K562 (cell line): ENCODE measurements around the gene MAD1L1. TPM values are rescaled to one million over a fixed set of nuclear protein-coding genes. Genes with fewer than 3 reads are reported as not detected.

Experiments used
- ATAC-seq: fragments of 200-7000 bp; cut with Tn5 transposase; 3 replicates; pipeline ENCODE4 v1.9.1; 2020; ENCODE audit warnings: moderate library complexity
- BruUV-seq: library from RNA; stranded (reverse); fragments of 400-500 nt; replicated peaks from 2 replicates; lab custom pipeline; 2021; lab: Mats Ljungman, UMichigan
- CTCF ChIA-PET: fragments of 300-600 bp; formaldehyde crosslinking; extraction: SDS; loops from one replicate; lab custom pipeline; 2021; ENCODE audit warnings: low intra/inter-chr PET ratio; lab: Yijun Ruan, JAX
- POLR2A ChIA-PET: fragments of 300-600, 350-650 bp; sonication (Branson Sonifier 250); formaldehyde crosslinking; extraction: SDS; loops from one replicate; lab custom pipeline; 2021; ENCODE audit warnings: antibody characterized with exemption, inconsistent platforms; lab: Yijun Ruan, JAX
- DNase-seq, 4 experiments: peaks; one replicate each; pipeline versions ENCODE4 v3.0.0 to v3.0.0-alpha.2; 2011 to 2018; ENCODE audit warnings: low spot score in 3 of 4, mixed read lengths in 3 of 4; ENCODE audit errors: extremely low read depth in 1 of 4
- FAIRE-seq: peaks from 2 replicates; lab custom pipeline; 2011; peaks lifted over from hg19 to GRCh38; lab: Jason Lieb, UNC
- H2AFZ ChIP-seq: 2 replicates; pipeline ENCODE4 v1.6.0; 2011; ENCODE audit warnings: low read depth, low read length, control low read depth, inconsistent platforms
- H3K27ac ChIP-seq: fragments of 200-600 bp; 3 replicates; pipeline ENCODE4 v1.8.0; 2011; ENCODE audit warnings: low read depth, mild to moderate bottlenecking, control low read depth, inconsistent platforms, low read length, moderate library complexity, mixed read lengths; ENCODE audit errors: extremely low read depth
- H3K27me3 ChIP-seq, 2 experiments: fragments of 300-600 bp in 1 of 2; 2 replicates in 1 of 2; 3 replicates in 1 of 2; pipeline versions ENCODE4 v1.6.0 to v1.8.0; 2011; ENCODE audit warnings: inconsistent platforms in 2 of 2, low read length in 2 of 2, mild to moderate bottlenecking in 1 of 2, mixed read lengths in 1 of 2, moderate library complexity in 1 of 2; ENCODE audit not compliant: control insufficient read depth in 2 of 2, insufficient read depth in 2 of 2
- H3K36me3 ChIP-seq: fragments of 300-600 bp; 3 replicates; pipeline ENCODE4 v1.8.0; 2011; ENCODE audit warnings: mild to moderate bottlenecking, low read length, inconsistent platforms; ENCODE audit not compliant: control insufficient read depth, insufficient read depth
- H3K4me1 ChIP-seq, 2 experiments: fragments of 200-600 bp in 1 of 2; replicated peaks in 1 of 2; 2 replicates in 1 of 2; 3 replicates in 1 of 2; pipeline versions ENCODE4 v1.5.1 to v1.8.0; 2011; ENCODE audit warnings: inconsistent platforms in 2 of 2, low read length in 2 of 2, mild to moderate bottlenecking in 1 of 2, mixed read lengths in 1 of 2, moderate library complexity in 1 of 2; ENCODE audit not compliant: control insufficient read depth in 2 of 2, insufficient read depth in 2 of 2
- H3K4me2 ChIP-seq: 2 replicates; pipeline ENCODE4 v1.6.1; 2011; ENCODE audit warnings: low read length, control low read depth, inconsistent platforms, mixed read lengths; ENCODE audit not compliant: insufficient read depth
- H3K4me3 ChIP-seq: fragments of 200-600 bp; sonication (generic), shearing (Covaris generic); 2 replicates; pipeline ENCODE4 v1.5.1; 2016; ENCODE audit warnings: control low read depth, inconsistent platforms
- H3K79me2 ChIP-seq: fragments of 200-600 bp; 3 replicates; pipeline ENCODE4 v1.8.0; 2011; ENCODE audit warnings: low read length, inconsistent platforms; ENCODE audit not compliant: control insufficient read depth, insufficient read depth
- H3K9ac ChIP-seq, 2 experiments: 2 replicates each; pipeline versions ENCODE4 v1.6.0 to v1.6.1; 2011; ENCODE audit warnings: low read depth in 2 of 2, low read length in 2 of 2, control low read depth in 1 of 2, inconsistent platforms in 1 of 2, mild to moderate bottlenecking in 1 of 2, mixed read lengths in 1 of 2; ENCODE audit not compliant: insufficient read depth in 1 of 2
- H3K9me1 ChIP-seq: one replicate; pipeline ENCODE4 v1.6.0; 2011; ENCODE audit warnings: inconsistent platforms, mild to moderate bottlenecking, low read length, moderate library complexity; ENCODE audit not compliant: control insufficient read depth, insufficient read depth
- H3K9me3 ChIP-seq: replicated peaks from 2 replicates; pipeline ENCODE4 v1.5.1; 2011; ENCODE audit warnings: low read depth, low read length, inconsistent platforms; ENCODE audit not compliant: control insufficient read depth, insufficient read depth
- H4K20me1 ChIP-seq: replicated peaks from 2 replicates; pipeline ENCODE4 v1.6.1; 2011; ENCODE audit warnings: low read length, inconsistent platforms, mixed read lengths; ENCODE audit not compliant: control insufficient read depth, insufficient read depth
- EP300 ChIP-seq: IDR thresholded peaks from 2 replicates; pipeline ENCODE4 v1.6.1; 2012; ENCODE audit warnings: low read length, improper control_type of control experiment
- GATA2 ChIP-seq: sonication (generic); formaldehyde crosslinking; IDR thresholded peaks from 2 replicates; pipeline ENCODE4 v1.4.0; 2020; ENCODE audit warnings: mild to moderate bottlenecking, missing genetic modification reagents
- MAFF ChIP-seq: IDR thresholded peaks from 2 replicates; pipeline ENCODE4 v1.6.1; 2012; ENCODE audit warnings: low read length, improper control_type of control experiment
- NFXL1 ChIP-seq: fragments of 450-650 bp; formaldehyde crosslinking; IDR thresholded peaks from 2 replicates; pipeline ENCODE4 v1.4.0; 2021; ENCODE audit warnings: mild to moderate bottlenecking
- POLR2A ChIP-seq: fragments of 450-650 bp; conservative IDR thresholded peaks from 2 replicates; pipeline ENCODE4 v1.6.1; 2016
- SMARCA5 ChIP-seq: fragments of 450-650 bp; IDR thresholded peaks from 2 replicates; pipeline ENCODE4 v1.6.1; 2016
- TAF15 ChIP-seq: fragments of 200-400 bp; formaldehyde crosslinking; IDR thresholded peaks from 2 replicates; pipeline ENCODE4 v1.6.1; 2017; ENCODE audit warnings: mild to moderate bottlenecking, low read depth, low read length, moderate library complexity
- WGBS: fragments of 100-300 bp; shearing (Covaris generic); methylation state at CpG from one replicate; pipeline ENCODE4 v1.1.6; 2016; ENCODE audit warnings: low coverage, mixed read lengths; ENCODE audit not compliant: insufficient coverage; ENCODE audit errors: missing lambda C conversion rate; 5-methylcytosine and 5-hydroxymethylcytosine counted together
- in situ Hi-C: fragments of 300-500 bp; cut with MboI; formaldehyde crosslinking; loops from 4 replicates; pipeline ENCODE4 v1.15.0; 2018; ENCODE audit warnings: inconsistent platforms, mixed read lengths
- intact Hi-C: fragments of 100-400 bp; cut with micrococcal nuclease; formaldehyde crosslinking; loops from 2 replicates; pipeline ENCODE4 v1.14.2; 2022
- polyA plus RNA-seq, 8 experiments: library from polyadenylated mRNA; depleted of rRNA in 4 of 8; stranded (reverse) in 5 of 8; unstranded in 3 of 8; fragments of >200 nt; fragmentation: Nextera tagmentation in 2 of 8; fragmentation: Illumina TruSeq in 1 of 8; extraction: Ambion mirVana in 2 of 8; extraction: Trizol in 1 of 8; gene quantifications; 2 replicates each; pipeline versions ENCODE4 v1.2.1 to v1.2.3, GENCODE V29; 2011 to 2014; ENCODE audit warnings: inconsistent platforms in 1 of 8, missing spikeins in 1 of 8
- total RNA-seq, 7 experiments: library from RNA; depleted of rRNA in 6 of 7; stranded (reverse); fragments of >200 nt in 6 of 7; fragmentation: Illumina TruSeq in 2 of 7; extraction: Trizol in 2 of 7; gene quantifications; 2 replicates each; pipeline versions ENCODE4 v1.2.1 to v1.2.3, GENCODE V29; 2011 to 2021; ENCODE audit warnings: low replicate concordance in 1 of 7
- TF ChIP-seq, protein P1 (sequence below): sonication (generic); formaldehyde crosslinking; IDR thresholded peaks from 2 replicates; pipeline ENCODE4 v1.8.1; 2022; ENCODE audit warnings: missing genetic modification reagents

MAD1L1 gene
- total and polyA plus RNA-seq, 9 of the 15 experiments (the other 6 are each of a cell fraction or from before 2014, with no cell fraction given): 1.7 to 89.7 (median 18.0) TPM

DNA sequence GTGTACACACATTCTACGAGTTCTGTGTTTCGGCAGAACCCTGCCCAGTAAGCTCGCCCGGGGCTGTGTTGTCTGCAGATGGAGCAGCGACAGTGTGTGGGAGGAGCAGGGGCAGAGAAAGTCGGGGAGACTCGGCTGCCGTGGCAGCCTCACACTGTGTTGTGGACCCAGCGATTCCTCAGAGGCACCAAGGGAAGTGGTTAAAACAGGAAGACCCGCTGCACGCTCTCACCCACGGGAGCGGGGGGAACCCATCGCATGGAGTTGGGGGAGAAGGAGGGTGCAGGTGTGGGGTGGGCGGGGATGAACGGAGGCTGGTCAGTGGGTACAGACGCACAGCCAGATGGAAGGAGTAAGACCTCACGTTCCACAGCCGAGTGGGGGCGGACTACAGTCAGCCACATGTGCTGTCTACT lies 312.5 kb downstream of the MAD1L1 start:
- intact Hi-C loops: no loop called here
- no TSS peak for BruUV-seq
- no peaks in the 10 kb centered on the region for H4K20me1 ChIP-seq
- no peak for DNase-seq
- FAIRE-seq: no peak
- H3K79me2 ChIP-seq: no peaks in the 10 kb centered on the region
- H3K9me3 ChIP-seq: no peaks in the 10 kb centered on the region
- CTCF ChIA-PET: no interaction called here
- H3K27ac ChIP-seq: no peak overlapping the region
- H3K27me3 ChIP-seq: no peaks in the 10 kb centered on the region
- ATAC-seq: no peak
- H3K4me3 ChIP-seq: no peak overlapping the region
- H3K4me2 ChIP-seq: no peak overlapping the region
- in situ Hi-C loops: no loop called here
- 80% methylated on average over 11 of the region's 20 CpGs for WGBS
- TF ChIP-seq GATA2 (CRISPR knock-in tag) (no peak), MAFF (no peak), TAF15 (no peak), SMARCA5 (no peak), NFXL1 (CRISPR knock-in tag) (no peak), POLR2A (no peak), EP300 (no peak)
- TF ChIP-seq, protein P1, sequence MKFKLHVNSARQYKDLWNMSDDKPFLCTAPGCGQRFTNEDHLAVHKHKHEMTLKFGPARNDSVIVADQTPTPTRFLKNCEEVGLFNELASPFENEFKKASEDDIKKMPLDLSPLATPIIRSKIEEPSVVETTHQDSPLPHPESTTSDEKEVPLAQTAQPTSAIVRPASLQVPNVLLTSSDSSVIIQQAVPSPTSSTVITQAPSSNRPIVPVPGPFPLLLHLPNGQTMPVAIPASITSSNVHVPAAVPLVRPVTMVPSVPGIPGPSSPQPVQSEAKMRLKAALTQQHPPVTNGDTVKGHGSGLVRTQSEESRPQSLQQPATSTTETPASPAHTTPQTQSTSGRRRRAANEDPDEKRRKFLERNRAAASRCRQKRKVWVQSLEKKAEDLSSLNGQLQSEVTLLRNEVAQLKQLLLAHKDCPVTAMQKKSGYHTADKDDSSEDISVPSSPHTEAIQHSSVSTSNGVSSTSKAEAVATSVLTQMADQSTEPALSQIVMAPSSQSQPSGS: no peak
- H3K4me1 ChIP-seq: peaks cover under 1 to 53% of the 10 kb centered on the region in 2 experiments; a peak in 2 of 5 replicates
- 0 out of 4 replicates have a peak overlapping the region, but pooled peaks of 1 of the 2 experiments have one; percentile 13 for H3K9ac ChIP-seq
- H2AFZ ChIP-seq: no peak overlapping the region
- POLR2A ChIA-PET: no interaction called here
- peaks cover 3% of the 10 kb centered on the region for H3K9me1 ChIP-seq
- H3K36me3 ChIP-seq: 0 out of 3 replicates have a peak, but pooled peaks cover 6% of the 10 kb centered on the region
